ENCODE data around the gene SPATA32. TPM values are rescaled to one million over a fixed set of nuclear protein-coding genes. Genes with fewer than 3 reads are reported as not detected.

The SPATA32 gene
- total and polyA plus RNA-seq, 2 experiments from 2014 or later: not detected

- no peak overlapping the region for H3K4me2 ChIP-seq
- Mint-ChIP-seq H3K4me3 (no peak overlapping the region), H3K4me1 (peaks cover 8% of the 10 kb centered on the region), H3K9me3 (no peaks in the 10 kb centered on the region), H3K27me3 (ENCODE audit: insufficient read depth, low read depth, poor library complexity) (peaks cover 3% of the 10 kb centered on the region), H3K27ac (no peak overlapping the region), H3K36me3 (ENCODE audit: low read depth) (peaks cover 36% of the 10 kb centered on the region)
- no peak overlapping the region for H2AFZ ChIP-seq
- TF ChIP-seq ETS1 (IDR thresholded peaks at IDR 0.05) (no peak), CTCF (conservative IDR thresholded peaks at IDR 0.05; ENCODE audit: low read depth in 2 of 2) (no peak), REST (IDR thresholded peaks at IDR 0.05; ENCODE audit: unreplicated experiment) (no peak), ZNF331 (CRISPR knock-in tag; IDR thresholded peaks at IDR 0.05; ENCODE audit: low read depth) (no peak), STAT1 (IDR thresholded peaks at IDR 0.05; ENCODE audit: unreplicated experiment) (no peak)
- H3K27me3 ChIP-seq (ENCODE audit: insufficient read depth): no peaks in the 10 kb centered on the region
- ATAC-seq (no peak), DNase-seq (ENCODE audit: low spot score) (no peak)
- H3K4me3 ChIP-seq: no peak overlapping the region
- no peaks in the 10 kb centered on the region; the same call in 1 of the 2 replicates for H3F3A ChIP-seq (replicated peaks; ENCODE audit: low read depth)
- H3K4me1 ChIP-seq (ENCODE audit: insufficient read depth): no peaks in the 10 kb centered on the region
- H3K79me2 ChIP-seq (replicated peaks; ENCODE audit: insufficient read depth): no peaks in the 10 kb centered on the region
- no peaks in the 10 kb centered on the region for H3K36me3 ChIP-seq (ENCODE audit: insufficient read depth)
- H3K9me2 ChIP-seq (ENCODE audit: insufficient read depth): no peaks in the 10 kb centered on the region
- H3K27ac ChIP-seq (ENCODE audit: low read depth): no peak overlapping the region
- no peaks in the 10 kb centered on the region; the same call in 1 of the 2 replicates for H4K20me1 ChIP-seq (replicated peaks; ENCODE audit: insufficient read depth)
Observed at GRCh38 chr17:45269912-45270311, 8.0 kb upstream of the SPATA32 start.

GRCh38 chr17:45267436-45268055 is 5.7 kb upstream of the SPATA32 start:
- Histone ChIP-seq H4K20me1 (replicated peaks; ENCODE audit: insufficient read depth) (no peaks in the 10 kb centered on the region; the same call in 1 of the 2 replicates), H3K4me3 (no peak overlapping the region), H2AFZ (no peak overlapping the region), H3K27me3 (ENCODE audit: insufficient read depth) (no peaks in the 10 kb centered on the region), H3K9me2 (ENCODE audit: insufficient read depth) (no peaks in the 10 kb centered on the region), H3K27ac (ENCODE audit: low read depth) (no peak overlapping the region), H3K4me1 (ENCODE audit: insufficient read depth) (peaks cover 4% of the 10 kb centered on the region; the same call in 1 of the 2 replicates), H3K79me2 (replicated peaks; ENCODE audit: insufficient read depth) (no peaks in the 10 kb centered on the region), H3K4me2 (no peak overlapping the region), H3K36me3 (ENCODE audit: insufficient read depth) (no peaks in the 10 kb centered on the region), H3F3A (replicated peaks; ENCODE audit: low read depth) (no peaks in the 10 kb centered on the region; the same call in 1 of the 2 replicates)
- no peak overlapping the region for H3K4me3 Mint-ChIP-seq
- H3K36me3 Mint-ChIP-seq (ENCODE audit: low read depth): peaks cover 37% of the 10 kb centered on the region
- H3K9me3 Mint-ChIP-seq: no peaks in the 10 kb centered on the region
- H3K27me3 Mint-ChIP-seq (ENCODE audit: insufficient read depth, low read depth, poor library complexity): peaks cover 3% of the 10 kb centered on the region
- no peak for DNase-seq (ENCODE audit: low spot score)
- peaks cover 6% of the 10 kb centered on the region for H3K4me1 Mint-ChIP-seq
- no peak overlapping the region for H3K27ac Mint-ChIP-seq
- no peak for ATAC-seq
- TF ChIP-seq ZNF331 (CRISPR knock-in tag; IDR thresholded peaks at IDR 0.05; ENCODE audit: low read depth): no peak
- TF ChIP-seq ZNF114 (CRISPR knock-in tag; IDR thresholded peaks at IDR 0.05): no peak
- TF ChIP-seq POLR2AphosphoS5 (IDR thresholded peaks at IDR 0.05; ENCODE audit: low read depth): no peak
- TF ChIP-seq CTCF (conservative IDR thresholded peaks at IDR 0.05; ENCODE audit: low read depth in 2 of 2): no peak
- TF ChIP-seq EZH2phosphoT487 (IDR thresholded peaks at IDR 0.05; ENCODE audit: unreplicated experiment): no peak
- TF ChIP-seq STAT1 (IDR thresholded peaks at IDR 0.05; ENCODE audit: unreplicated experiment): no peak
- TF ChIP-seq CREB1 (CRISPR knock-in tag; IDR thresholded peaks at IDR 0.05; ENCODE audit: low read depth): no peak
- TF ChIP-seq JUNB (IDR thresholded peaks at IDR 0.05; ENCODE audit: unreplicated experiment): no peak
